NCI-H128 (cell line): ENCODE data around the gene GASK1A.

Experiments
- DNase-seq: peaks from one replicate; lab custom pipeline; 2025; ENCODE audit not compliant: unreplicated experiment; lab: John Stamatoyannopoulos, UW

Gene GASK1A

DNA sequence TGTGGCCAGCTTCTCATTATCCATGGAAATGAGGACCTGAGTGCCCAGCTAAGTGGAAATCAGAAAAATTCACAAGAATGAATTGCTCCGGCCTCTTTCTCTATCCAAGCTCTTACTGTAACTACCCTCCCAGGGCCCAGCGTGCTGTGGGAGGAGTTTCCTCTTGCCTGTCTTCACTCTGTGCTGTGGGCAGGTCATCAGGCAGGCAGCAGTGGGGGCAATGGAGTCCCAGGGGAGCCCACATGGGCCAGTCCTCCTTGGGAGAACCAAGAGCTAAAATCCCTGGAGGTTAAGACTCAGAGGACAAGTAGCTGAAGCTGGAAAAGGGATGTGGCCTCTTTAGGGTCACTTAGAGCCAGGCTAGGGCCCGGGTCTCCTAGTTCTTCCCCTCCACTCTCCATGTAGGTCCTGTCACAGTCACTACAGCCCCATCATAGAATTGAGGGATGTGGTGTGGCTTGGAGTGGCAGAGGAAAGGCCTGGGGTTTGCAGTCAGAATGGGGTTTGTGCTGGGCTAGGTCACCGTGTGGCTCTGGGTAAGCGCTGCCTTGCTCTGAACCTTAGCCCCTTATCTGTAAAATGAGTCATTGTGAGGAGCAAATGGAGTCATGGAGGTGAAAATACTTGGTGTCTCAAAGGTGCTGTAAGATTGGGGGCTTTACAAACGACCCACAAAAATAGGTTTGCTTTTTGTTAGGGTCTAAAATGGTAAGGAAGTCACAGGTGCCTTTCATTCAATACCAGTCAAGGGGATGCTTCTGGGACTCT, 3.7 kb downstream of the GASK1A start:
- no peak for DNase-seq

DNA sequence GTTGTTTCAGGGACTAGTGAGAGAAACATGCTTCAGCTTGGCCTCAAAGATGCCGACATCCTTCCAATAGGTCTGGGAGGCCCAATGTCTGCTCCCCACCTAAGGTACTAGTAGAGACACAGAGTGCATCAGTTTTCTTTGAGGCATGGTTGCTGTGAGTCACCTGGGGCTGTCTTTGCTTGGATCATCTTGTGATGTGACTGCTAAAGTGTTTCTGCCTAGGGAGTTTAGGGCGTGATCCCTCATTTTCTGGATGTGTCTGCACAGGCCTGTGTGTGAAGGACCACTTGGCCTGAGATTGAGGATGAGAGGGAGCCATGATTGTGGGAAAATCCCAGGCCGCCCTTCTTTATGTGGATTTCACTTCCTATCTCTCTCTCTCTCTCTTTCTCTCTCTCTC, 4.8 kb downstream of the GASK1A start:
- DNase-seq, result no peak

- DNase-seq, result no peak
Observed at GRCh38 chr3:42984701-42985100, 5.6 kb downstream of the GASK1A start.

DNA sequence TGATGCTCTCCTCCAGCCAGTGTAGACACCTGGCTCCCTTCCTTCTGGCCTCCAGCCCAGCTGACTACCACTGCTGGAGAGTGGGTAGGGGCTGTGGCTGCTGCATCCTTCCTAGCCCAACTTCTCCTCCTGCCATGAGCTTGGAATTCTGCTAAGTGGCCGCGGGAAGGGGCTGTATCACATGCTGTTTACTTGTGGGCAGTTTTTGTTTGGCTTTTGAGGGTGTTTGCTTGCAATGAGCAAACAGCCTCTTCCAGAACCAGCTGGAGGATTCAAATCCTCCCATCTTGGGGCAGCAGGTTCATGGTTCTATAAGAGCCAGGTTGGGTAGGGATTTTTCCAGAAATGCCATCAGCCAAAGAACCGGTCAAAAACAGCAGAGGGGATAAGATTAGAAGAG, 9.0 kb downstream of the GASK1A start:
- DNase-seq, result no peak

DNA sequence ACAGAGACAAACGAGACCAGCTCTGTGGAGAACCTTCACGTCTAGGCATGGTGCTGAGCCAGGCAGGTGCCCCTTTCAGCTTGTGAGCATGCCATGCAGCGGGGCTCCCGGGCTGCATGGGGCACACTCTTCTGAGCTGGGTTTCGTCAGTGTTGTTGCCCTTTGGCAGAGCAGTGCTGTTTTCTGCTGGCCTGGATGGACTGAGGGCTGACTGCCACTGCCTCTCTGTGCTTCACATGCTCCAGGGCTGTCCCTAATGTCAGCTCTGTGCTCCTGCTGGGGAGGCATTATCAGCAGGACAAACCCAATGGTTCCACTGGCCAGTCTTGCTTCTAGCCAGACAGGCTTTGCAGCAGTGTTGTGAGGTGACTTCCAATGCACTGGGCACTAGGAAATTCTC, 9.5 kb downstream of the GASK1A start:
- no peak for DNase-seq

- DNase-seq, result no peak
Observed at GRCh38 chr3:42991341-42992315, 12.5 kb downstream of the GASK1A start.

GRCh38 chr3:42994595-42994994, 15.5 kb downstream of the GASK1A start:
- no peak for DNase-seq

DNA sequence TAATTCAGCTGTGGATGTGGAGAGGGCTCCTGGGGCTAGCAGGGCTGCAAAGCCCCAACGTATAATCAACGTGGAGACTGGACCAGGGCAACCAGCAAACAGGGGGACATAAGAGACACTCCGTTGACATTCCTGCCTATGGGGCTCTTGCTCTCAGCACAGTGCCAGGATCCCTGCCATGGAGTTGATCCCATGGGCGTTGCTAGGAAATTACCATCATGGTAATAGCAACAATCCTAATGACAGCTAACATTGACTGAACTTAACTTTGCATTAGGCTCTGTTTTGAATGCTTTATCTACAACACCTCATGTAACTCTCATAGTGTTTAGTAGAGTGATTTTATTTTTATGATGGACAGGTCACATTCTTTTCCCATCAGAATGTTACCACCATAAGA, 16.9 kb downstream of the GASK1A start:
- DNase-seq, result no peak

- no peak for DNase-seq
Observed at GRCh38 chr3:42996633-42997075, 17.5 kb downstream of the GASK1A start.

- no peak for DNase-seq
Observed at GRCh38 chr3:42999212-42999611, 20.1 kb downstream of the GASK1A start.

GRCh38 chr3:42999632-43000031, 20.5 kb downstream of the GASK1A start:
- DNase-seq, result no peak

- no peak for DNase-seq
Observed at GRCh38 chr3:43000387-43000786, 21.3 kb downstream of the GASK1A start.

- DNase-seq, result no peak
Observed at GRCh38 chr3:43001094-43001553, 22.0 kb downstream of the GASK1A start.

GRCh38 chr3:43001556-43002121, 22.5 kb downstream of the GASK1A start:
- DNase-seq, result no peak

DNA sequence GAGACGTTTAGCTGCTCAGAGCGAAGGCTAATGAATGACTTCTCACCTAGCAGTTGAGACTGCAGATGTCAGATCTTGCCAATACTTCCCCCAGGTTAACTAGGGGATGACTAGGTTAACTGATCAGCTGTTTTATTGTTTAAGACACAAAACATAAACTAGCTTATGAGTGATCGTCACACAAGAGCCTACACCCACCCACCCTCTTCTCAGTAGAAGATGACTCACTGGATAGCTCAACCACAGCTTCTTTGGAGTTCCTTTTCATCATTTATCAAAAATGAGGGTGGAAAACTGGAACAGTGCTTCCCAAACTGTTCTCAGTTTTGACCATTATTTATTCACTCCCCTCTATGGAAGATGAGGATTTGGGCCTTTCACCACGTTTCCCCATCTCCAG, 25.2 kb downstream of the GASK1A start:
- no peak for DNase-seq

DNA sequence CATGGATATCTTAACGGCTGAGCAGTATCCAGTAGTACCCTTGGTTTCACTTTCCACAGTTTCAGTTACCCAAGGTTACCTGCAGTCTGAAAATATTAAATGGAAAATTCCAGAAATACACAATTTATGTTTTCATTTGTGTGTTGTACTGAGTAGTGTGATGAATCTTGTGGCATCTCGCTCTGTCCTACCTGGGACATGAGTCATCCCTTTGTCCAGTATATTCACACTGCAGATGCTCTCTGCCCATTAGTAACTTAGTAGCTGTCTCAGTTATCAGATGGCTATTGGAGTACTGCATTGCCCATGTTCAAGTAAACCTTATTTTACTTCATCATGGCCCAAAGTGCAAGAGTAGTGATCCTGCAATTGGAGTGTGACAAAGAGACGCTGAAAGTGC, 26.1 kb downstream of the GASK1A start:
- DNase-seq, result no peak

- DNase-seq, result no peak
Observed at GRCh38 chr3:43005981-43006380, 26.9 kb downstream of the GASK1A start.

GRCh38 chr3:43006825-43007224, 27.7 kb downstream of the GASK1A start:
- no peak for DNase-seq

DNA sequence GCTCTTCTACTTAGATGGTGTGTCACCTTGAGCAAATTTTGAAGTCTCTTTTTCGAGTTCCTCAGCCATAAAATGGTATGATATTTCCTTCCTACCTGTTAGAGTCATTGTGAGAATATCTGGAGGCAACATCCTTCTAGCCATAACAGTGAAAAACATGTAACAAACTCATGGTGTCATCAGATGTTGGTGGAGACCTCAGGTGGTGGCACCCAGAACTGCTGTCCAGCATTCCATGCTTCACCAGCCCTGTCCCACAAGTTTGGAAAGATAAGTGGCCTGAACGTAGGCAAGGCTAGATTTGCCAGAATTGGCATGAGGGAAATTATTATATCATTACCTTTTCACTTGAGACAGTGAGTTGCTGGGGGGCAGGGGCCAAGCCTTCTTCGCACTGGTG, 30.4 kb downstream of the GASK1A start:
- no peak for DNase-seq

DNA sequence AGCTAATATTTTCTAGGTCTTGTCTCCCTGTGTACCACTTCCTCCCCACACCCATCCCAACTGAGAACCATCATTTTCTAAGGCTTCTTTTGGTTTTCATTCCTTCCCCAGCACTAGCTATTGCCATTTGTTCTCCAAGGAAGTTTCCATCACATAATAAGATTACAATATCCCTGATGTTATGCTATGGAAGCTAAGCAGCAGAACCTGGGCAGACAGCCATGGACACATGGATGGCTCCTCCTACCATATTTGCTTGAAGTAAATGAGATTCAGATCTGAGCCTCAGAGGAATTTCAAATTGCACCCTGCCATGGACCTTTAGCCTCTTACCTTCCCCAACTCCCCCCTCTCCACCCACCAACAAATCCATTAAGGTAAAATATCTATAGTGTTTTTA, 31.5 kb downstream of the GASK1A start:
- no peak for DNase-seq

DNA sequence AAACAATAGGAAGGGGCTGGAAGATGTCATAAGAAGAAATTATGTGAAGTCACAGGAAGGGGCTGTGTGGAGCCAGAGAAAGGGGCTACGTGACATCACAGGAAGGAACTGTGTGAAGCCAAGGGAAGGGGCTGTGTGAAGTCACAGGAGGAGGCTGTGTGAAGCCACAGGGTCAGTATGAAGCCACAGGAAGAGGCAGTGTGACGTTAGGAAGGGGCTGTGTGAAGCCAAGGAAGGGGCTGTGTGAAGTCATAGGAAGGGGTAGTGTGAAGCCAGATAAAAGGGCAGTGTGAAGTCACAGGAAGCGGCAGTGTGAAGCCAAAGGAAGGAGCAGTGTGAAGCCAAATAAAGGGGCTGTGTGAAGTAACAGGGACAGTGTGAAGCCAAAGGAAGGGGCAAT, 32.5 kb downstream of the GASK1A start:
- DNase-seq, result no peak

GRCh38 chr3:43012174-43012573, 33.1 kb downstream of the GASK1A start:
- no peak for DNase-seq
